Diencephalon (tissue), 1 donor: ENCODE measurements around the gene SP1. TPM values are rescaled to one million over a fixed set of nuclear protein-coding genes. Genes with fewer than 3 reads are reported as not detected.

Experiments
- total RNA-seq: library from RNA; depleted of rRNA; stranded (reverse); fragments of >200 nt; gene quantifications from one replicate; pipeline ENCODE4 v1.2.3, GENCODE V29; 2014

SP1 gene
- 20.3 TPM for total RNA-seq

DNA sequence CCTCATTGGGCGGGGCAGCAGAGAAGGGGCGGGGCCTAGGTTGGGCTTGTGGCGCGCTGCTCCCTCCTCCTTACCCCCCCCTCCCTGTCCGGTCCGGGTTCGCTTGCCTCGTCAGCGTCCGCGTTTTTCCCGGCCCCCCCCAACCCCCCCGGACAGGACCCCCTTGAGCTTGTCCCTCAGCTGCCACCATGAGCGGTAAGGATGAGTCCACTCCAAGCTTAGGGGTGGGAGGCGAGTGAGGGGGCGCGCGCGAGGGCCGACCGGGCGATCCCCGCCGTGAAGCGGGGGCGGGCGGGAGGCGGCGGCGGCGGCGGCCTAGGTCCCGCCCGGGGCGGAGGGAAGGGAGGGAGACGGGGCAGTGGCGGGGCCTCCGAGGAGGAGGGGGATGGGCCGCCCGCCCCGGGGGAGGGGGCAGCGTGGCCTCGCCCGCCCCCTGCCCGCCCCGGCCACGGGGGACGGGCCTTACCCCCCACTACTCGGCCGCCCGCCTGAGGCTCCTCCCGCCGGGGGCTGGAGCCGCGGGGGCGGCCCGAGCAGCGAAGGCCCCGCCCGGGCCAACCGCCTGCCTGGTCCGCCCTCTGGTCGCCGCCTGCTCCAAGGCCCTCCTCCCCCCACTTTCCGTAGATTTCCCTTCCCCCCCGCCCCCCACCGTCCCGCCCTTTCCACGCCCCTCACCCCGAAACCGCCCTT, at the start of gene SP1:
SP1 (plus strand) TSS at position 73 of the 690 bp plus-strand sequence; CDS start at position 189, 116 bp downstream.

DNA sequence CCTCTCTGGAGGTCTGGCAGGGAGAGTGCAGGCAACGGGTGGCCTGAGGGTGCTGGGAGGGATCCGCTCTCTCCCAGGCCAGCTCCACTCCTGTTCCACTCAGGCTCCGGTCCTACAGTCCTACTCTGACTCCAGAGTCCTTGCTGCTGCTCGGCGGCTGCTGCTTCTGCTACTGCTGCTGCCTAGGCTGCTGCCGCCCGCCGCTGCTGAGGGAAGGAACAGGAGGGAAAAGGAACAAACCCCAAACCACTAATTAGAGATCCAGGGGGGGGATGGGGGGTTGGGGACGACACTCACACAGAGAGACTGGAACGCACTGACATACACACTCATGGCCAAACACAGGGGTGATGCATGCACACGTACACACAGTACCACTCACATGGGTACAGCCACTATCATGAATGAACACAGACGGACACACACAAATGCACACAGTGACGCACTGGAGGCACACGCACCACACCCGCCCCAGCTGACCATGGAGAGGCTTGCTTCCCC, 43.7 kb upstream of the SP1 start, which contains the start of gene SP7:
SP7 (minus strand) TSS at position 174 of the 501 bp plus-strand sequence. CDS start 708 bp downstream, outside the sequence.

DNA sequence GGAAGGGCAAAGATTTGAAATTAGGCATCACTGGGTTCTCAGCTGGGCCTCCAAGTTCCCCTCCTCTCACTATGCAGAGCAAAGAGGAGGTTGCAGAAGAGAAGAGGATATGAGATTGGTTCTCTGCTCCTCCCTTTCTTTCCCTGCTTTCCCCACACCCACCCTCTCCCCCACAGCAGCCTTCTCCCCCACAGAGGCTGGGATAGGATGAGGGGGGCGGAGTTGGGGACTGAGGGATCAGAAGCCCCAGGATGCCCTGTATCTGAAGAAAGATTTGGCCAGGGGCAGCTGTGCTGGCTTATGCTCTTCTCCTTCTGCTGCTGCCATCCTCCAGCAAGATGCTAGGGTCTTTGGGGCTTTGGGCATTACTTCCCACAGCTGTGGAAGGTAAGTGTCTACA, 43.6 kb downstream of the SP1 start, which contains the start of gene AMHR2:
AMHR2 (plus strand) TSS at position 259 of the 400 bp plus-strand sequence; CDS start at position 339, 80 bp downstream.

DNA sequence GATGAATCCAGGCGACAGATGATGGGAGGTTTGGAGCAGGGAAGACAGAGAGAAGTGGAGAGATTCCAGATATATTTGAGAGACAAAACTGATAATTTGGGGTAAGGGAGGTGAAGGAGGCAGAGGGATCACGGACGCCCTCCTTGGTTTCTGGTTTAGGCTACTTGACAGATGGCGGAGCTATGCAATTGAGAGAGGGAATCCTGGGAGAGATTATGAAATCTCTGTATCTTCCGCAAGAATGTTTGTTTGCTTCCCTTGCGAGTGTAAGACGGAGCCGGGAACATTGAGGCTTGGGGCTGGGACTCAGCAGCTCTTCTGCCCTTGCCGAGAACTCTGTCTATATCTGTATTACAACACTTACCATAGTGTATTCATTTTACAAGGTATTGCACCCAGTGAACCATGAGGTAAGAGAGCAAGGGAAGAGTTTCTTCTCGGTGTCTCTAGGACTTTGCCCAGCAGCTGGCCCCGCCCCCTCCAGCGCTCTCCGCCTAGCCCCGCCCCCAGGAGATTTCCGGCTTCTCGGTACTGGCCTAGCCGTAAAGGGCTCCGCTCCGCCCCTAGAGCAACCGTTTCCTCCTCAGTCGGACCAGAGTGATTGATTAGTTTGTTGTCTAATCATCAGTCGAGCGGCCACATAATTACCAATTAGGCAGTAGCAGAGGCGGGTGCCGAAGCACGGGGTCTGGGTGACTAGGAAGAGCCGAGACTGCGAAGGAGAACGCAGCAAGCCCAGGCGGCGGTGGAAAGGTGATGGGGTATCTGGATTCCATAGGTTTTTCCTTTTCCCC, 61.3 kb downstream of the SP1 start, which contains the start of gene PRR13:
PRR13 (plus strand) TSS at position 695 of the 794 bp plus-strand sequence. CDS start 981 bp downstream, outside the sequence.

DNA sequence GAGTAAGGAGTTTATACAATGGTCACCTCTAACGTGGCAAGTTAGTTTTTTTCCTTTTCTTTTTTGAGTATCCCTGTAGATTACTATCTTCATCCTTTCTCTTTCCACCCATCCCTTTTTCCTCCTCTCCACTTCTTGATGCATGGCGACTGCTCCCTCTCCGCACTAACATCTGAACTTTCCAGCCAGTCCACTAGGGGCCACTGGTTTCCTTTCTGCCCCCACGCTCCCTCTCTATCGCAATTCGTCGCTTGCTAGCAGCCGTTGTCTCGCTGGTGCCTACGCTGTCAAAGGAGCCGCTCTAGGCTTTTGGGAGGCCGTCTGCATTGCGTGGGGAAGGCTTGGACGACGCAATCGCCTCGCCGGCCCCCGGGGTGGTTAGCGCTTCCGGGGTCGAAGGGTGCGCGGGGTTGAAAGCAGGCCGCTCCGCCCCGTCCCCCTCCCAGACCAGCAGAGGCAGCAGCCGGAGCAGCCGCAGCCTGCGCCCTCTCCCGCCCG, 71.7 kb downstream of the SP1 start, which contains the start of gene PCBP2:
PCBP2 (plus strand) TSS at position 442 of the 498 bp plus-strand sequence. CDS start 2,699 bp downstream, outside the sequence.

Other genes starting within 250 kb of the SP1 start
- gene ZNF740, start 199.5 kb upstream of the SP1 start, total RNA-seq: 17.8 TPM
- gene CSAD, start 199.3 kb upstream of the SP1 start, total RNA-seq: 16.6 TPM
- gene ITGB7, start 172.9 kb upstream of the SP1 start, total RNA-seq: 0.46 TPM
- 2.1 TPM for gene RARG, start 148.0 kb upstream of the SP1 start, total RNA-seq
- 2.5 TPM for gene ESPL1, start 111.9 kb upstream of the SP1 start, total RNA-seq
- 522 TPM for gene PFDN5, start 84.6 kb upstream of the SP1 start, total RNA-seq
- 41.5 TPM for gene MYG1, start 80.5 kb upstream of the SP1 start, total RNA-seq
- 29.5 TPM for gene AAAS, start 58.6 kb upstream of the SP1 start, total RNA-seq
- not detected for gene SP7, start 43.8 kb upstream of the SP1 start, total RNA-seq
- not detected for gene AMHR2, start 43.7 kb downstream of the SP1 start, total RNA-seq
- gene PRR13, start 61.6 kb downstream of the SP1 start, total RNA-seq: 6.0 TPM
- gene PCBP2, start 71.9 kb downstream of the SP1 start, total RNA-seq: 246 TPM
- 32.5 TPM for gene MAP3K12, start 119.3 kb downstream of the SP1 start, total RNA-seq
- 24.7 TPM for gene TARBP2, start 121.1 kb downstream of the SP1 start, total RNA-seq
- 1.2 TPM for gene NPFF, start 127.3 kb downstream of the SP1 start, total RNA-seq
- gene ATF7, start 246.2 kb downstream of the SP1 start, total RNA-seq: 8.1 TPM